Stimulated activated CD8-positive, alpha-beta memory T cell treated with anti-CD3 and anti-CD28 coated beads, Interleukin-2, amount 100 ng/mL, for 1 hour (primary cell): ENCODE data around the gene OPN1MW3.
"Not testable (repeated sequence)": the region's sequence is repeated elsewhere in the genome, so short reads cannot be mapped to it uniquely, and the experiment has no call there.

ENCODE experiments used
- DNase-seq, 2 donors: peaks; one replicate each; pipeline ENCODE4 v3.0.0-alpha.2; 2020; ENCODE audit warnings: low read depth in 2 of 2

OPN1MW3 gene

GRCh38 chrX:154257282-154257681 is at the start of gene OPN1MW3:
TSS of gene OPN1MW3 (plus strand) at chrX:154257582. CDS start at chrX:154257620, 38 bp downstream.
- not testable (repeated sequence) for DNase-seq

- not testable (repeated sequence) for DNase-seq
Observed at GRCh38 chrX:154209670-154210418, 47.5 kb upstream of the OPN1MW3 start.

DNA sequence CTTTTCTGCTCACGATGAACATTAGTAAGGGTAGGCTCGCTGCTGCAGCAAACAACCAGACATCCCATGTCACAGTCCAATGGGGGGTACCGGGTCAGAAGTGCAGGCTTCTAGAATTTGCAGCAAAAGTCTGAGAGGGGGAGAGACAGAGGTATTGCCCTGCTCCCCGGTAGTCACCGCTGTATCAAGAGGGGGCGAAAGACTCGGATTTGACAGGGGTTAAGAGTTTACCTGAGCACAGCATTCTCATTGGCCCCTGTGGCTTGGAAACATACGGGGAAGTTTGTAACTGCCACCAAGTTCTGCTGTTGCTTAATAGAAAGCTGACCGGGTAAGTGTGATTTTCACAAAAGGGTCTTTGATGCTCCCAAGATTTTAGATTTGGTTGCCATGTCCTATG is 46.3 kb upstream of the OPN1MW3 start:
- DNase-seq: not testable (repeated sequence)

- DNase-seq: not testable (repeated sequence)
Observed at GRCh38 chrX:154211499-154211898, 45.9 kb upstream of the OPN1MW3 start.

GRCh38 chrX:154219456-154219855 is 37.9 kb upstream of the OPN1MW3 start, which contains the start of gene OPN1MW2:
TSS of gene OPN1MW2 (plus strand) at chrX:154219756. CDS start at chrX:154219816, 60 bp downstream.
- not testable (repeated sequence) for DNase-seq

GRCh38 chrX:154225292-154225691 is 32.1 kb upstream of the OPN1MW3 start:
- DNase-seq: not testable (repeated sequence)

DNA sequence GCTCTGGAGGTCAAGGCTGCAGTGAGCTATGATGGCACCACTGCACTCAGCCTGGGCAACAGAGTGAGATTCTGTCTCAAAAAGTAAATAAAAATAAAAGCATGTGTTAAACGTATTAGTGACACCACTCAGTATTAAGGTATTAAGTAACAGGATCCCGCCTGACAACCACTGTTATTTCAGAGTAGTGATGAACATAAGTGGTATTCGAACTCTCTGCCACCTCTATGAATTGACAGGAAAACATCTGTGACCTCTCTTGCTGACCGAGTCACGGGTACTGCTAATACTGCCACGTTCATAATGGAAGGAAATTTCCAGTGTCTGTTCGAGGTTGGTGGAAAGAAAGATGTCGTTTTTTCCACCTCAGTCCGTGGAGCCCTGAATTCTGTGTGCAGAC is 30.7 kb upstream of the OPN1MW3 start:
- not testable (repeated sequence) for DNase-seq

DNA sequence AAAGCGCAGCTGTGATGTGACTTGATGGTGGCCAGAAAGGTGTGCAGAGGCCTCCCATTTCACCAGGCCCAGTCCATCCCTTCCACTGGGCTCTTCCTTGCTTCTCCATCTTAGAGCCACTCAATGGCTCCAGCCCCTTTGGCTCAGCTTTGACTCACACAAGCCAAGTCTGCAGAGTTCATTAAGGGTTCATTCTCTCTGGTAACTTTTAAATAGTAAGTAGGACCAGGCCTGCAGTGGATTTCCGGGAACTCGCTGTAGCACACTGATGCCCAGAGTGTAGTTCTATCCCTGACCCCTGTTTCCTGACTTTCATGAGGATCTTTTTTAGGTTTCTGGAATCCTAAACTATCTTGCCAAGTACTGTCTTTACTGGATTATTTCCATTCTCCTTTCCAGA is 25.9 kb upstream of the OPN1MW3 start:
- DNase-seq: not testable (repeated sequence)

DNA sequence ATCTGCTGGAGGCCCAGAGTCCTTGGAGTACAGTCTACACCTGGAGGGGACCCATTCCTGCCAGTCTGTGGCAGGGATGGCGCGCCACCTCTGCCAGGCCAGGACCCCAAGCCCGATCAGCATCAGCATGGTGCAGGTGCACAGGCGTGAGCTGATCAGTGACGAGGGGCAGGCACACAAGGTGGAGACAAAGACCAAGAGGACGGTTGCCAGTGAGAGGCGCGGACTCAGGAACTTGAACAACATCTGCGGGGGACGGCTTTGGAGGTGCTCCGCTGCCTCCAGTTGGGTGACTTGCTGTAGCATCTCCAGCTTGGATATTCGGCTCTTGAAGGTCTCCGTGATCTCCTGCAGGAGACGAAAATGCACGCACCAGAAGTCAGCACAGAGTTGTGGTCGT is 23.8 kb upstream of the OPN1MW3 start:
- not testable (repeated sequence) for DNase-seq

GRCh38 chrX:154238939-154239559 is 18.3 kb upstream of the OPN1MW3 start:
- not testable (repeated sequence) for DNase-seq

GRCh38 chrX:154239982-154240503 is 17.3 kb upstream of the OPN1MW3 start:
- not testable (repeated sequence) for DNase-seq

DNA sequence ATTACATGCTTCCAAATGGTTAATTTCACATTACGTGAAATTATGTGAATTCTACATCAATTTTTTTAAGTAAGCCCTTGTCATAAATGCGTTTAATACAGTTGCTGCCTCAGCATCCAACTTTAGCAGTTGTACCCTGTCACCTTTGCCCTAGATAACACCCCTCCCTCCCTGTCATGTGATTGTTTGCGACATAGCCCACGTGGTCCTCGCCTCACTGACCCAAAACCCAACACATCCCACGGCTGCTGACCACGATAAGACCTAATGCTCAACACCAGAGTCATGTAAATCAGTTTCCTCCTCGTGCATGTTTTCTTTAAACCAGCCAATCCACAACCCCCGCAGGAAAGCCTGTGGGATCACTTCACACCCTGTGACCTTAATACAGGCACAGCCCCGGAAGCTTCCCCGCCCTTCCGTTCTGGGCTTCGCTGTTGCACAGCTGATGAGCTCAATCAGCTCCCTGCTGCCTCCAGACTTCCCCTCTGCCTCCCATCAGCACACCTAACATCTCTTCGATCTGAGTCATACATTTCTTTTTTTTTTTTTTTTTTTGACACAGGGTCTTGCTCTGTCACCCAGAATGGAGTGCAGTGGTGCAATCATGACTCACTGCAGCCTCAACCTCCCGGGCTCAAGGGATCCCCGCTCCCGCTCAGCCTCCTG is 9.9 kb upstream of the OPN1MW3 start:
- not testable (repeated sequence) for DNase-seq

- not testable (repeated sequence) for DNase-seq
Observed at GRCh38 chrX:154248076-154248475, 9.3 kb upstream of the OPN1MW3 start.

- DNase-seq: not testable (repeated sequence)
Observed at GRCh38 chrX:154258711-154259110, 1.3 kb downstream of the OPN1MW3 start.

- DNase-seq: not testable (repeated sequence)
Observed at GRCh38 chrX:154263072-154263471, 5.7 kb downstream of the OPN1MW3 start.

- DNase-seq: not testable (repeated sequence)
Observed at GRCh38 chrX:154269245-154269644, 11.9 kb downstream of the OPN1MW3 start.

- not testable (repeated sequence) for DNase-seq
Observed at GRCh38 chrX:154284489-154285338, 27.3 kb downstream of the OPN1MW3 start.

GRCh38 chrX:154286406-154286805 is 29.0 kb downstream of the OPN1MW3 start:
- DNase-seq: not testable (repeated sequence)

DNA sequence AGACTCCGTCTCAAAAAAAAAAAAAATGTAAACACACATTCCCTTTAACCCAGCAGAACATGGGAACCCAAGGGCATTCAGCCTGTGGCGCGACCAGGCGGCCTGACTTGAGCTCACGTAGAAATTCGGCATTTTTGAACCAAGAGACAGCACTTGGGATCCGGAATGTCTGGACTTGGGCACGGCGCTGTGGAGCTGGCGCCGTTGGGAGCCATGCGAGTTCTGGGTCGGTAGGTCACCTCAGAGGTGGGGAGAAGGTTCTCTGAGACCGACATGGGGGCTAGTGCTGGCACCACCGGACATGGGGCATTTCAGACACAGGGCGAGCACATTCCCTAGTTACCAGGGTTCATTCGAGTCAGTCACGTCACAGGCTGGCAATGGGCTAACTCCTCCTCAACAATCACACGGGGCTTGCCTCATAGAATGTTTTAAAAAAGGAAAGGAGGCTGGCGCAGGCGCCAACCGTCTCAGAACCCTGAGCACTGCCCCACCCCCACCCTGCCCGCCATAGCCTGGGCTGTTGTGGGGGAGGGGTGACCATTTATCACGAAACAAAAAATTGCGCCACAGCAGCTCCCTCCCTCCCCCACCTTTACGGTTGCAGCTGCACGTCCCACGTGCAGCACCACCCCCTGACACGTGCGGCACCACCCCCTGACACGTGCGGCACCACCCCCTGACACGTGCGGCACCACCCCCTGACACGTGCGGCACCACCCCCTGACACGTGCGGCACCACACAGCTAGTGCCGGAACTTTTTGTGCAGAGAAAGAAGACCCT is 37.6 kb downstream of the OPN1MW3 start, which contains the start of gene TEX28:
Gene TEX28, minus strand, starts transcription at position 334 of the 784 bp plus-strand sequence. CDS start 3,007 bp downstream, outside the sequence.
- DNase-seq: no peak

- no peak for DNase-seq
Observed at GRCh38 chrX:154295664-154296310, 38.4 kb downstream of the OPN1MW3 start, which contains the start of gene TKTL1. TSS of gene TKTL1 (plus strand) at chrX:154295795. CDS start at chrX:154295860, 65 bp downstream.
